Liver (tissue), 9 donors: ENCODE measurements around the gene RIMKLA. TPM values are rescaled to one million over a fixed set of nuclear protein-coding genes. Genes with fewer than 3 reads are reported as not detected.

Experiments
- DNase-seq: peaks from one replicate; pipeline ENCODE4 v3.0.0-alpha.2; 2017; ENCODE audit warnings: low spot score
- H3K27ac ChIP-seq, 2 donors: one replicate each; pipeline ENCODE4 v1.7.0; 2013; ENCODE audit warnings: inconsistent platforms in 2 of 2, low read length in 2 of 2, control low read depth in 1 of 2, low read depth in 1 of 2, mild to moderate bottlenecking in 1 of 2
- H3K27me3 ChIP-seq, 4 donors: one replicate each; pipeline versions ENCODE4 v1.6.1 to v1.7.0; 2013; ENCODE audit warnings: low read length in 3 of 4, inconsistent platforms in 1 of 4, mild to moderate bottlenecking in 1 of 4, moderate library complexity in 1 of 4; ENCODE audit not compliant: control insufficient read depth in 4 of 4, insufficient read depth in 4 of 4
- H3K36me3 ChIP-seq, 4 donors: one replicate each; pipeline versions ENCODE4 v1.6.1 to v1.7.0; 2013; ENCODE audit warnings: low read length in 3 of 4, mild to moderate bottlenecking in 3 of 4, low read depth in 1 of 4, moderate library complexity in 1 of 4; ENCODE audit not compliant: control insufficient read depth in 4 of 4, insufficient read depth in 3 of 4
- H3K4me1 ChIP-seq, 4 donors: one replicate each; pipeline versions ENCODE4 v1.6.1 to v1.7.0; 2013; ENCODE audit warnings: low read length in 3 of 4, mild to moderate bottlenecking in 3 of 4, moderate library complexity in 1 of 4; ENCODE audit not compliant: control insufficient read depth in 4 of 4, insufficient read depth in 4 of 4
- H3K4me3 ChIP-seq, 3 donors: one replicate each; pipeline versions ENCODE4 v1.6.1 to v1.7.0; 2013; ENCODE audit warnings: low read length in 3 of 3, control low read depth in 1 of 3, low read depth in 1 of 3, mild to moderate bottlenecking in 1 of 3
- H3K9ac ChIP-seq, 2 donors: one replicate each; pipeline ENCODE4 v1.7.0; 2013; ENCODE audit warnings: low read length in 2 of 2, mild to moderate bottlenecking in 2 of 2, moderate library complexity in 2 of 2, control low read depth in 1 of 2, low read depth in 1 of 2
- H3K9me3 ChIP-seq, 4 donors: one replicate each; pipeline versions ENCODE4 v1.6.1 to v1.7.0; 2013; ENCODE audit warnings: low read length in 3 of 4; ENCODE audit not compliant: control insufficient read depth in 4 of 4
- ATF3 ChIP-seq: IDR thresholded peaks from 2 replicates; pipeline ENCODE4 v1.6.1; 2016; ENCODE audit warnings: antibody characterized with exemption
- CTCF ChIP-seq: fragments of 150-350 bp; IDR thresholded peaks from 2 replicates; pipeline ENCODE4 v1.5.1; 2017; ENCODE audit warnings: improper control_type of control experiment, low read depth, low read length; ENCODE audit not compliant: missing input control
- FOXA1 ChIP-seq: IDR thresholded peaks from 2 replicates; pipeline ENCODE4 v1.6.1; 2016; ENCODE audit warnings: antibody characterized with exemption
- HNF4A ChIP-seq, 2 donors: conservative IDR thresholded peaks; 2 replicates each; pipeline ENCODE4 v1.6.1; 2016; ENCODE audit warnings: antibody characterized with exemption in 2 of 2, mild to moderate bottlenecking in 2 of 2
- HNF4G ChIP-seq: IDR thresholded peaks from 2 replicates; pipeline ENCODE4 v1.6.1; 2016; ENCODE audit warnings: antibody characterized with exemption
- JUND ChIP-seq, 2 donors: IDR thresholded peaks; 2 replicates each; pipeline ENCODE4 v1.6.1; 2016; ENCODE audit warnings: antibody characterized with exemption in 2 of 2
- NR2F2 ChIP-seq: IDR thresholded peaks from 2 replicates; pipeline ENCODE4 v1.6.1; 2016; ENCODE audit warnings: antibody characterized with exemption
- RAD21 ChIP-seq, 2 donors: IDR thresholded peaks; 2 replicates each; pipeline ENCODE4 v1.6.1; 2016; ENCODE audit warnings: antibody characterized with exemption in 2 of 2, mild to moderate bottlenecking in 2 of 2
- REST ChIP-seq: IDR thresholded peaks from 2 replicates; pipeline ENCODE4 v1.6.1; 2016; ENCODE audit warnings: antibody characterized with exemption, mild to moderate bottlenecking
- RXRA ChIP-seq, 2 donors: IDR thresholded peaks; 2 replicates each; pipeline ENCODE4 v1.6.1; 2017 to 2018; ENCODE audit warnings: antibody characterized with exemption in 2 of 2, mild to moderate bottlenecking in 1 of 2
- SP1 ChIP-seq: IDR thresholded peaks from 2 replicates; pipeline ENCODE4 v1.6.1; 2018; ENCODE audit warnings: antibody characterized with exemption, mild to moderate bottlenecking
- TAF1 ChIP-seq: conservative IDR thresholded peaks from 2 replicates; pipeline ENCODE4 v1.6.1; 2016; ENCODE audit warnings: antibody characterized with exemption, mild to moderate bottlenecking
- YY1 ChIP-seq: IDR thresholded peaks from 2 replicates; pipeline ENCODE4 v1.6.1; 2016; ENCODE audit warnings: antibody characterized with exemption, mild to moderate bottlenecking
- ZBTB33 ChIP-seq: IDR thresholded peaks from 2 replicates; pipeline ENCODE4 v1.6.1; 2016; ENCODE audit warnings: antibody characterized with exemption
- WGBS: extraction: QIAGEN DNeasy Blood & Tissue Kit; methylation state at CpG from one replicate; pipeline ENCODE4 v1.1.7; 2013; 5-methylcytosine and 5-hydroxymethylcytosine counted together
- polyA plus RNA-seq, 2 donors: library from polyadenylated mRNA; stranded (reverse) in 1 of 2; unstranded in 1 of 2; fragments of 200-250 nt in 1 of 2; fragments of >200 nt in 1 of 2; fragmentation: Nextera tagmentation in 1 of 2; extraction: Ambion mirVana in 1 of 2; gene quantifications; one replicate each; pipeline versions ENCODE4 v1.2.1 to v1.2.3, GENCODE V29; 2013 to 2015
- total RNA-seq, 2 donors: library from RNA; depleted of rRNA; stranded (reverse); fragments of >200 nt; gene quantifications; one replicate each; pipeline ENCODE4 v1.2.3, GENCODE V29; 2014
- TF ChIP-seq, protein P1 (sequence below): IDR thresholded peaks from 2 replicates; pipeline ENCODE4 v1.6.1; 2016; ENCODE audit warnings: antibody characterized with exemption
- donor health status: healthy.
- donor health status: healthy.
- donor health status: healthy.
- donor health status: healthy.
- donor health status: healthy.

RIMKLA gene
- total and polyA plus RNA-seq, 4 donors, result 0.03 to 0.09 (median 0.08) TPM

DNA sequence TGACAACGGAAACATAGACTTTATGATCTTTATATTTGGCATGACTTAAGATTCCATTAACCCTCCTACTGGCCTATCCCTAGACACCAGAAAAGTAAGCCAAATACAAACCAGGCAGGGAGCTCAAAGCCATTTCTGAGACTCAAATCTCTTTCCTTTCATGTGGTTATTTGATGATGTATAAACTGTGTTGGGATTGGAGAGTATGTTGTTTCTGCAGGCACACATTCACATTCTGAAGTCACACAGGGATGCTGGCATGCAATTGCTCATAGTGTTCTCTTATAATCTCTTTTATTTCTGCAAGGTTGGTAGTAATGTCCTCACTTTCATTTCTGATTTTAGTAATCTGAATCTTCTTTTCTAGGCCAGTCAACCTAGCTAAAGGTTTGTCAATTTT, 69.5 kb downstream of the RIMKLA start (continued):
- TF ChIP-seq JUND (IDR thresholded peaks at IDR 0.05), result no peak
- TF ChIP-seq FOXA1, result no peak
- TF ChIP-seq CTCF, result no peak

DNA sequence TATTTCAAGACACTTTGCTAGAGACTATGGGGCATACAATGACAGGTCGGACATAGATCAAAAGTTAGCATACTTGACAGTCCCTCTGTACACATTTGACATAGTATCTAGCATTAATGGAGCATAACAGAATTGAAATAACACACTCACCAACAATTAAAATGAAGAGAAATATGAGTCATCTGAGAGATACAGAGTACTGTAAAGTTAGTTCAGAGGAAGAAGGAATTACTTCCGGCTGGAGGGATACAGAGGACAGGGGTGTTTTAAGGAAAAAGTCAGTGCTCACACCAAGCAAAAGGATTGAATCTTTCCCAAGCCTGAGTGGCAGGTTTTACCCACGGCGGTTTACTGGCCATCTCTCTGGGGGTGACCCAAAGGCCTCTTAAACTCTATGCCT, 72.8 kb downstream of the RIMKLA start:
- no peak overlapping the region for H3K9ac ChIP-seq
- TF ChIP-seq RAD21 (IDR thresholded peaks at IDR 0.05) (no peak), SP1 (no peak), ATF3 (no peak), HNF4G (no peak)
- no peak for DNase-seq
- no peaks in the 10 kb centered on the region for H3K9me3 ChIP-seq
- H3K4me1 ChIP-seq, result peaks cover 4 to 30% (median 20%) of the 10 kb centered on the region in 4 donors
- 95% methylated on average over 4 of the region's 4 CpGs for WGBS
- no peak overlapping the region for H3K4me3 ChIP-seq
- no peak overlapping the region for H3K27ac ChIP-seq
- no peaks in the 10 kb centered on the region for H3K27me3 ChIP-seq
- H3K36me3 ChIP-seq, result peaks cover 0 to 5% (median 2%) of the 10 kb centered on the region in 4 donors

DNA sequence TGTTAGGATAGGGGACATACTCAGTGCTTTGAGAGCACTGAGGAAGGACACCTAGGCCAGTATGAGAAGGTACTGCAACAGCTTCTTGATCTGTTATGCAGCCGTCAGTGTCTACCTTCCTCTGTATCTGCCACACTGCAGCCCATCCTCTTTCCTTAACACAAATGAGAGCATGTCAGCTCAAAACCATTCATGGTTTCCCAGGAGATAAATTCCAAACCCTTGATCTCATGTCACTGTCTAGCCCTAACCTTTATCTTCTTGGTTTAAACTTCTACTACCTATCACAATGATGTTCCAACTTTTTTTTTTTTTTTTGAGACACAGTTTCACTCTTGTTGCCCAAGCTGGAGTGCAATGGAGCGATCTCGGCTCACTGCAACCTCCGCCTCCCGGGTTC, 73.8 kb downstream of the RIMKLA start:
- DNase-seq, result no peak
- Histone ChIP-seq H3K27ac (no peak overlapping the region), H3K36me3 (peaks cover 0 to 12% (median 7%) of the 10 kb centered on the region in 4 donors), H3K27me3 (no peaks in the 10 kb centered on the region), H3K9me3 (no peaks in the 10 kb centered on the region), H3K4me3 (no peak overlapping the region), H3K4me1 (peaks cover 4 to 30% (median 20%) of the 10 kb centered on the region in 4 donors), H3K9ac (no peak overlapping the region)
- TF ChIP-seq HNF4A (conservative IDR thresholded peaks at IDR 0.05) (peak; percentile 10 to 30), RAD21 (IDR thresholded peaks at IDR 0.05) (no peak), NR2F2 (no peak), YY1 (no peak), JUND (IDR thresholded peaks at IDR 0.05) (peak in 1 of 2 donors; percentile 20), RXRA (IDR thresholded peaks at IDR 0.05) (peak in 1 of 2 donors; percentile 8), CTCF (no peak), TAF1 (no peak), SP1 (no peak), HNF4G (no peak), REST (no peak), ZBTB33 (no peak), ATF3 (no peak)
- TF ChIP-seq, protein P1, sequence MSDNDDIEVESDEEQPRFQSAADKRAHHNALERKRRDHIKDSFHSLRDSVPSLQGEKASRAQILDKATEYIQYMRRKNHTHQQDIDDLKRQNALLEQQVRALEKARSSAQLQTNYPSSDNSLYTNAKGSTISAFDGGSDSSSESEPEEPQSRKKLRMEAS, result no peak
- 51% methylated on average over 5 of the region's 5 CpGs for WGBS
